Activated CD4-positive, alpha-beta T cell treated with anti-CD3 and anti-CD28 coated beads, Interleukin-2, amount 50 U/mL, for 16 hours (primary cell): ENCODE measurements around the gene OR10C1.

Experiments used
- DNase-seq: peaks from one replicate; pipeline ENCODE4 v3.0.0-alpha.2; 2020

The OR10C1 gene

DNA sequence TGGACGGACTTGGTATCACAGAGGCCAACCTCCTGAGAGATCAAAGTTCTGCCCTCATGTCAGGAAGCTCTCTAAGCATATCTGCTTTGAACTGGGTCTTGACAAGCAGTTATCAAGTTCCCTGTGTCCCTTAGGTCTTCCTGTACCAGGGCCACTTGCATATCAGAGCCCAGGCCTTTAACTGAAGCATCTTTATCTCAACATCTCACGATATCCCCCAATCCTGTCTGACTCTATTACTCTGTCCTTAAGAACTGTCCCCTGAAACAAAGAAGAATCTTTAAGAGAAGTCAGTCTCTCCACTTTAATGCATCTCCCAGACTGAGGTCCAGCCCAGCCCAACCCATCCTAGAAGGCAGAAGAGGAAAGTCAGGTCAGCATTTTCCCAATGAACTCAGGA is 40.5 kb downstream of the OR10C1 start:
- no peak for DNase-seq

DNA sequence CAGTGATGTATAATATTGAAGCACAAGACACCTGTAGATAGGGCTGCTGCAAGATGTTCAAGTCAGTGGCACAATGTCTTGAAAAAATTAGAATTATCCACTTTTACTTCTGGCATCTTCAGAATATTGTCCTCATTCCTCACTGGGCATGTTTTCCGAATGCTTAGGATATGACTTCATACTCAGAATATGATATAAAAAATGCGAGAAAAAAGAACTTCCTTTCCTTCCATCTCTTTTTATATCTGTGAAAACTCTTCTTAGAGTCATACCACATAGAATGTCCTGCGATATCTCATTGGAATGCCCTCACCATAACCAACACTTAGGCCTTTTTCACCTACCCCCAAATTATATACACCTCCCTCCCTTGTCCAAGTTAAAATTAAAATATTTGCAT is 44.1 kb downstream of the OR10C1 start:
- no peak for DNase-seq

DNA sequence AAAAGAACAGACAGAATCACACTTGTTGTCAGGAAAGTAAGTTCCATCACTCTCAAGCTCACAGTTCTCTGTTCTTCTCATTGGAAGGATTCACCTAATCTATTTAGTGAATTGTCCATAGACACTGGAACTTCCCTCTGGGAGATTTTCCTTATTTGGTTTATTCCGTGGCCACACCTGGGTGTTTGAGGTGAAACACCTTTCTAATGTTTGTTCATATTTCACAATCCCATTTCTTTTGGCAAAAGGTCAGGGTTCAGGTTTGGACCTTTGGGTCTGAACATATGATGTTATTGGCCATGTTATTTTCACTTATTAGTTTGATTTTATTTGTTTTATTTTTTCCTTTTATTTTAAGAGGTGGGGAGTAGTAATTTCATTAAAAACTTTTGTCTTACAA is 44.6 kb downstream of the OR10C1 start:
- no peak for DNase-seq

DNA sequence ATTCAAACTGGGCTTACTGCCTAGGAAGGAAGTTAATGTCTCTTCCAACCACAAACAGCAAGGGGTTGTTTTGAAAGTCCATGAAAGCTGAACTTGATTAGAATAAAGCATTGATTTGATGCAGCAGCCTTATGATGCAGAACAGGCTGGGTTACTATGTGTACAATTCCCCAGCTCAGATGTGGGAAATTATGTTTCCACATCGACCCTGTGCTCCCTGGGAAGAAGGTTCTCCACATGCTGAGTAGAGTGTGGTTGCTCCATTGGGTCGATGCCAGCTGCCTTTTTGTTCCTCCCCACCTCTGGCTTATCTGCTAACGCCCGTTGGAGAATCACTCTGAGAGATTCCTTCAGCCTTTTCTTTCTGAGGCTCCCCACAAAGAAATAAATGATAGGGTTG is 47.5 kb downstream of the OR10C1 start:
- no peak for DNase-seq

DNA sequence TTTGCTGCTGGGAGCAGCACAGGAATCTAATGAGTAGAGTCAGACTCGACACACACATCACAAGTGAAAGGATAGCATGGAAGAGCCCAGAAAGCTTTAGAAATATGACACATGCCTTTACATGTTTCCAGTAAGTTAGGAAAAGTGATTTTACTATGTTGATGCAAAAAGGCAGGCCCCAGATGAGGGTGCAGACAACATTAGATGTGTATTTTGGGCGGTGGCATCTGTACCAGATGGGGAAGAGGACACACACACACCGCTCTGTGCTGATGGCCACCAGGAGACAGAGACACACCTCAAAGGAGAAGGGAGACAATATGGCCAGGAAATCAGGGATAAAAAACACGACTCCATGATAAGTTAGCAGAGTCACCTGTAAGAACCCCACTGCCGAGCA is 48.0 kb downstream of the OR10C1 start:
- no peak for DNase-seq

DNA sequence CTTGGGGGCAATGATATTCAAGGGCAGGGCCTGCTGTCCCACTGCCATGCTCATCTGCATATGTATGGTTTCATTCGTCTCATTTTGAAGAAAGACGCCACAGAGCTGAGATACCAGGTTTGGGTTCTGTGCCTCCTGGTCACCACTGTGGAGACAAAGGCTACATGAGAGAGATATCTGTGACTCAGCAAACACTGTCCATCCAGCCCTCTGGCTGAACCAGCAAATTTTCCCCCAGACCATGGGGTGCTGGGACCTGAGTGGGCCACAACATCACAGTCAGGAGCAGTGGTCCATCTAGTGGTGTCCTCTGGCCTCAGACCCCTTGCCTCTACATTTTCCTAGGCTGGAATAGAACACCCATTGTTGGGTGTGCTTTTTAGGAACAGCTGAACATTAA is 48.6 kb downstream of the OR10C1 start, which contains the start of gene MAS1L:
TSS of gene MAS1L (minus strand) at position 297 of the 400 bp plus-strand sequence. CDS start at position 243, 54 bp downstream.
- DNase-seq = no peak

DNA sequence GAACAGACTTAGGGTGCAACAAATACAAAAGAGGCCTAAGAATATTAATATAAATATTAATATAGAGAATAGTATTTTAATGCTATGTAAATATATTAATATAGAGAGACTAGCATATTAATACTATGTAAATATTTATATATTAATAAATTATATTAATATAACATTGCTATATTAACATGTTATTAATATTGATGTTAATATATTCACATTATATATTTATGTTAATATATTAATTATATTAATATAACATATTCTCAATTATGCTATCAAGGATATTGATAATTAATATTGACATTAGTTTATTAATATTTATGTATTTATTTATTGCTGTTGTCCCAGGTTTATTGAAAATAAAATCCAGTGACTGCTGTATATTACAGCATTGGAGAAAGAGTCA is 49.8 kb downstream of the OR10C1 start:
- DNase-seq = no peak

DNA sequence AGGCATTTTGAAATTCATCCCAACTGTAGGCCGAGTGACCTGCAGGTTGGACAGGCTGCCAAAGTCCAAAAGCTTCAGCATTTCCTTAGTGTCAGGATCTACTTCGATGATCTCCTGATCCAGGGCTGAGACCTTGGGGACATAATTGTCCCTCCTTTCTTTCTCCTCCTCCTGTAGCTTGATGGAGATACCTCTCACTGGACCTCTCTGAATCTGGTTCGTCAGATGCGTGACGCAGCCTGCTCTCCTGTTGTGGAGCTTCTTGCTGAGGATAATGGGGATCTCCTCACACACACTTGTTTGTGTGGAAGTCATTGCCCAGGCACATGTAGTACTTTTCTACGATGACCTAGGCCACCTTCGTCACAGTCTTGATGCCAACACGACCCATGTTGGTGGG is 50.2 kb downstream of the OR10C1 start:
- DNase-seq = no peak

DNA sequence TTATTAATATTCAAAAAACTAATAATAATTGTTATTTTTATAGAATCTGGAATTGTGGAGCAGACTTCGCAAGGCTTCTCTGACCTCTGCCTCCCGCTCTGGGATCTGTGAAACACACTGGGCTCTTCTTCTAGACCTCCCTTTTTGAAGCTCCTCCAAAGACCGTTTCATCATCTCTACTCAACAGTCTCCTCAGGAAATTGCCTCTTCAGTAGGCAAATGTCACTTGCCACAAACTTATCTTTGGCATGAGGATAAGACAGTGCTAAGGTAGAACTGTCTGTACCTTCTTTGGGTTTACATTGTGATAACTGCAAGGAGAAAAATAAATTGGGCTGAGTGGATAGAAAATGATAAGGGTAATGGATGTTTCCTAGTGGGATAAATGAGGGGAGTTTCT is 50.9 kb downstream of the OR10C1 start:
- DNase-seq = no peak

DNA sequence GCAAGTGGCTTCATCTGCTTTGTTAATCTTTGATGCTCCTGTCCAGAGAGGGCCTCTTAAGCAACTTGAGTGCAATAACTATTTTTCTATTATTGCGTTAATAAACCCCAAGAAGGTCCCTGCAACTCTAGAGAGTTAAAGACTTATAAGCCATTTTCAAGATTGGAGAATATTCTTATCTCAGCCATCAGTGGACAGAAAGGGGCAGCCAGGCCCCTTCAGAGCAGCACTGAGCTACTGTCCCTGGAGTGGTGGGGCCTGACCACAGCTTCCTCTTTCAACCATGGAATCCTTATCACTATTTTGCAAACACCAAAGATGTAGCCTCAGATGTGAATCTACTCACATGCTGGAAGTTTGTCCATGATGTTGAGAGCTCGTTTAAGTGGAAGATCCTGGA is 51.4 kb downstream of the OR10C1 start:
- no peak for DNase-seq
